AG10803 (cell line): ENCODE data around the gene OPRL1.
"Not testable (repeated sequence)": the region's sequence is repeated elsewhere in the genome, so short reads cannot be mapped to it uniquely, and the experiment has no call there.

Experiments
- DNase-seq: peaks from one replicate; pipeline ENCODE4 v3.0.0; 2010; ENCODE audit warnings: low read depth
- H3K4me3 ChIP-seq: 2 replicates; pipeline ENCODE4 v1.5.1; 2011; ENCODE audit warnings: mild to moderate bottlenecking, low read length, control low read depth
- TF ChIP-seq, protein P1 (sequence below): conservative IDR thresholded peaks from 2 replicates; pipeline ENCODE4 v1.5.1; 2011; ENCODE audit warnings: mild to moderate bottlenecking, low read length, control low read depth, inconsistent platforms

The OPRL1 gene

DNA sequence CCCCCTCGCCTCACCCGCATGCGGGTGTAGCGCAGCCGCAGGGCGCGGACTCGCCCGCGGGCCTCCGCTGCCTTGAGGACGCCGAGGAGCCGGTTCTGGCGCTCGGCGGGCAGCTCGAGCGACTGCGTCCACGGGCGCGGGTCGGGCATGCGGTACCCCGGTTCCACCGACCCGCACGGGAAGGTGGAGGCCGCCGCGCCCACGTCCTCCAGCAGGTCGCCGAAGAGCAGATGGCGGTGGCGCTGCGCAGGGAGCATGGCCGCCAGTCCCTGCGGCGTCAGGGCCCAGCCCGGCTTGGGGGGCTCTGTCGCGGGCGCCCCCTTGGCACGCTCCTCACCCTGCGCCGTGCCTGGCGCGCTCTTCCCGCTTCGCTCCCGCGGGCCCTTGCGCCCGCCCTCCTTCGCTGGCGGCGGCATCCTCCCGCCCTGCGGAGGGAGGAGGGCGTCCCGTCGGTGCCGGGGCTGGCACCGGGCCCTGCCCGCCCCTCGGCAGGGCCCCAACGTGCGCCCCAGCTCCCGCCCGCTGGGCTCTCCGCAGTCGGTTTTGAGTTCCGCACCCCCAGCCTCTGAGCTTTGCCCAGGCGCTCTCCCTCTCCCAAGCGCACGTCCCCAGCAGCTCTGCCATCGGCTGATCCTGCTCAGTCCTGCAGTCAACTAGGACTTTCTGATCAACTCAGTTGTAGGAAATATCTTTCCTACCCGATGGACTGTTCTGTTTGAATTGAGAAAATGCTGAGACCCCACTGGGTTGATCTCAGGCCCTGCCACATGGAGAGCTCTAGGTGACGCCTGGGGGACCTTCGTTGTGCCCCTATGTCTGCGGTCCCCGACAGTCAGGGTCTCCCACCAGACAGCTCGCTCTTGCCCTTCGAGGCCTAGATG lies 4.2 kb downstream of the OPRL1 start, which contains the start of gene LKAAEAR1:
TSS of gene LKAAEAR1 (minus strand) at position 595 of the 881 bp plus-strand sequence. CDS start at position 416, 179 bp downstream.
- peak within 1 kb of the TSS; percentile 34 for H3K4me3 ChIP-seq
- TF ChIP-seq, protein P1, sequence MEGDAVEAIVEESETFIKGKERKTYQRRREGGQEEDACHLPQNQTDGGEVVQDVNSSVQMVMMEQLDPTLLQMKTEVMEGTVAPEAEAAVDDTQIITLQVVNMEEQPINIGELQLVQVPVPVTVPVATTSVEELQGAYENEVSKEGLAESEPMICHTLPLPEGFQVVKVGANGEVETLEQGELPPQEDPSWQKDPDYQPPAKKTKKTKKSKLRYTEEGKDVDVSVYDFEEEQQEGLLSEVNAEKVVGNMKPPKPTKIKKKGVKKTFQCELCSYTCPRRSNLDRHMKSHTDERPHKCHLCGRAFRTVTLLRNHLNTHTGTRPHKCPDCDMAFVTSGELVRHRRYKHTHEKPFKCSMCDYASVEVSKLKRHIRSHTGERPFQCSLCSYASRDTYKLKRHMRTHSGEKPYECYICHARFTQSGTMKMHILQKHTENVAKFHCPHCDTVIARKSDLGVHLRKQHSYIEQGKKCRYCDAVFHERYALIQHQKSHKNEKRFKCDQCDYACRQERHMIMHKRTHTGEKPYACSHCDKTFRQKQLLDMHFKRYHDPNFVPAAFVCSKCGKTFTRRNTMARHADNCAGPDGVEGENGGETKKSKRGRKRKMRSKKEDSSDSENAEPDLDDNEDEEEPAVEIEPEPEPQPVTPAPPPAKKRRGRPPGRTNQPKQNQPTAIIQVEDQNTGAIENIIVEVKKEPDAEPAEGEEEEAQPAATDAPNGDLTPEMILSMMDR, result no peak
- no peak for DNase-seq

DNA sequence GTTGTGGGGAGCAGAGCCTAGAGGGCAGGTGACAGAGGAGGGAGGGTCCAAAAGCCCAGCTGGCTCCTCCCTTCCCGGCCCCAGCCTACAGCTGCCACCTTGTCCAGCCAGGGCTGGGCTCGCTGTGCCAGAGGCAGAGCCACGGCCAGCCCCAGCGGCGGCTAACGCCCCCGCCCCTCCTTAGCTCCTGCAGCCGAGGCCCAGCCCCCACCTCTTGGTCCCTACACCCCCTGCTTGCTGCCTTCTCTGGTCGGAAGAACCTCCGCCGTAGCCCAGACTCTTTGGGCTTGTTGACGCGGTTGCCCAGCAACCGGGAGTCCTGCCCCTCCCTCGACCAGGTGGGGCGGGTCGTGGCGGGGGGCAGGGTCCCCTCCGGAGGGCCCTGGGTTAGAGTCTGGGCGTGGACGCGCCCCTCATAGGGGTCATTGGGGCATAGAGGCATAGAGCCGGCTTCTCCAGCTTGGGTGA lies 4.8 kb downstream of the OPRL1 start:
- no peak for DNase-seq

DNA sequence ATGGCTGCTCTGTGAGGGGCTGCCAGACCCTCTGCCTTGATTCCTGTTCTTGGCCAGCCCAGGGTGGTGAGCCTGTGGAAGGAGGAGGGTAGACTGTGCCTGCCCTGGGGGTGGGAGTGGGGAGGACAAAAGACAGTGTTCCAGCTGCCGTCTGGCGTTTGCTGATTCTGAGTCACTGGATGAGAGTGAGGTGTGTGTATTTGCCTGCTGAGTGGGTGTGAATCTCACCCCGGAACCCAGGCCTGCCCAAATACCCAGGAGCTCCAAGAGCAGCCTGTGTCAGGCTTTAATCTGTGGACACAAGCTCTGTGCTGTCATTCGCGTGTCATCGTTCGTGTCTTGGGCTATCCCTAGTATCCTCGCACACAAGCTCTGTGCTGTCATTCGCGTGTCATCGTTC lies 6.9 kb downstream of the OPRL1 start:
- DNase-seq, result no peak
- no peak overlapping the region for H3K4me3 ChIP-seq
- TF ChIP-seq, protein P1, result no peak

More for the DNA sequence above, 4.8 kb downstream of the OPRL1 start:
- TF ChIP-seq, protein P1, result no peak
- no peak overlapping the region for H3K4me3 ChIP-seq

DNA sequence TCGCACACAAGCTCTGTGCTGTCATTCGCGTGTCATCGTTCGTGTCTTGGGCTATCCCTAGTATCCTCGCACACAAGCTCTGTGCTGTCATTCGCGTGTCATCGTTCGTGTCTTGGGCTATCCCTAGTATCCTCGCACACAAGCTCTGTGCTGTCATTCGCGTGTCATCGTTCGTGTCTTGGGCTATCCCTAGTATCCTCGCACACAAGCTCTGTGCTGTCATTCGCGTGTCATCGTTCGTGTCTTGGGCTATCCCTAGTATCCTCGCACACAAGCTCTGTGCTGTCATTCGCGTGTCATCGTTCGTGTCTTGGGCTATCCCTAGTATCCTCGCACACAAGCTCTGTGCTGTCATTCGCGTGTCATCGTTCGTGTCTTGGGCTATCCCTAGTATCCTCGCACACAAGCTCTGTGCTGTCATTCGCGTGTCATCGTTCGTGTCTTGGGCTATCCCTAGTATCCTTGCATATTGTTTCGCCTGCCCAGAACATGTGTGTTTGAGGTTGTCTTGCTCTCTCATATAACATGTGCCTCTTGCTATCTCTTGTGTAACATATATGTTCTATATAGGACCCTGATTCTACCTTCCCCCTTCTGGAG lies 7.4 kb downstream of the OPRL1 start:
- not testable (repeated sequence) for H3K4me3 ChIP-seq, DNase-seq

DNA sequence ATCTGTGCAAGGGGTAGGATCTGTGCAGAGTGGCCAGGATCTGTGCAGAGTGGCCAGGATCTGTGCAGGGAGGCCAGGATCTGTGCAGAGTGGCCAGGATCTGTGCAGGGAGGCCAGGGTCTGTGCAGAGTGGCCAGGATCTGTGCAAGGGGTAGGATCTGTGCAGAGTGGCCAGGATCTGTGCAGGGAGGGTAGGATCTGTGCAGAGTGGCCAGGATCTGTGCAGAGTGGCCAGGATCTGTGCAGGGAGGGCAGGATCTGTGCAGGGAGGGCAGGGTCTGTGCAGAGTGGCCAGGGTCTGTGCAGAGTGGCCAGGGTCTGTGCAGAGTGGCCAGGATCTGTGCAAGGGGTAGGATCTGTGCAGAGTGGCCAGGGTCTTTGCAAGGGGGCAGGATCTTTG lies 8.7 kb downstream of the OPRL1 start:
- not testable (repeated sequence) for DNase-seq, H3K4me3 ChIP-seq

DNA sequence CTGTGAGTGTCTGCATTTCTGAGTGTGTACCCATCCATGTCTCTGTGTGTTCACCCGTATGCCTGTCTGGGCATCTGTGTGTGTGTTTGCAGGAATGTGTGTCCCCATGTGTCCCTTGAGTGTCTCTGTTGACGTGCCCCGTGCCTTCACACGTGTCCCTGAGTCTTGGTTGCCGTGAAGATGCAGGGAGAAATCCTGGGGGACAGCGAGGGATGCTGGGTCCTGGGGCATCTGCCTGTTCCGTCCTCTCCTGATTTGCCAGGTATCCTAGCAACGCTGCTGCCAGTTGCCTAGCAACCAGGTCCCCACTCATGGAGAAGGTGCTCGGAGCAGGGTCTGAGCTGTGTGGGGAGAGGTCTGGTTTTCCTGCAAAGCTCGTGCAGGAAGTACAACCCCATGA lies 10.3 kb downstream of the OPRL1 start:
- no peak overlapping the region for H3K4me3 ChIP-seq
- TF ChIP-seq, protein P1, result no peak
- DNase-seq, result no peak

DNA sequence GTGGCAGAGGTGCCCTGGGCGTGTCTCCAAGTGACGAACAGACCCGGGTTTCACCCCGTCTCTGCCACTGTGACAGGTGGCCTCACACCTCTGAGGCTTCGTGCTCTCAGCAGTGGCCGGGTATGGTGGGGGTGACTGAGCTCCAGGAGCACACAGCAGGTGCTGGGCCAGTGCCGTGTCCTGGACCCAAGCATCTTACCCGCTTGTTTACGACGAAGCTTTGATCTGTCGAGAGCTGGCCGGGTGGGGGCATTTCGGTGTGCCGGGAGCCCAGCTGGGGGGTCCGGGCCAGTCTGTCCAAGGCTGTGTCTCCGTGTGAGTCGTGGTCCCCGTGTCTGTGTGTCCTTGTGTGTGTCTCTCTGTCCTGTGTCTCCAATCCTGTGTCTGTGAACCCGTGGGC lies 11.5 kb downstream of the OPRL1 start:
- TF ChIP-seq, protein P1, result no peak
- no peak for DNase-seq
- no peak overlapping the region for H3K4me3 ChIP-seq

DNA sequence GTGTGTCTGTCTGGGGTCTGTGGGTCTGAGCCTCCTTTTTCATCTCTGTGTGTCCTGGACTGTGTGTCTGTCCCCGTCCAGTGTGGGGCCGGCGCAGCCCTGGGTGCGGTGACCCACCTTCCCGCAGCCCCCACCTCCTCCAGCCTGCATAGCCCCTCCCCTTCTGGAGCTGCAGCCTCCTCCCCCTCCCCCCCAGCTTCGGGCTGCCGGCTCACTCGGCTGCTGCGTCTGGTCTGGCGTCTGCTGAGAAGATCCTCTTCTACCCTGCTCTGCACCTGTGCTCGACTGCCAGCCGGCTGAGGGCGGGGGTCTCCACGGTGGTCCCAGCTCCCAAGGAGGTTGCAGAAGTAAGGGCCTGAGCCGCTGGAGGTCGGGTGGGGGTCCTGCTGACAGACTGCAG lies 11.9 kb downstream of the OPRL1 start:
- H3K4me3 ChIP-seq, result no peak overlapping the region
- no peak for DNase-seq
- TF ChIP-seq, protein P1, result no peak
